ENCODE data around the gene PASK.

The PASK gene

GRCh38 chr2:241180495-241180894 is 31.2 kb upstream of the PASK start:
- DNase-seq (ENCODE audit: low read depth, low spot score) = peak; percentile 83

DNA sequence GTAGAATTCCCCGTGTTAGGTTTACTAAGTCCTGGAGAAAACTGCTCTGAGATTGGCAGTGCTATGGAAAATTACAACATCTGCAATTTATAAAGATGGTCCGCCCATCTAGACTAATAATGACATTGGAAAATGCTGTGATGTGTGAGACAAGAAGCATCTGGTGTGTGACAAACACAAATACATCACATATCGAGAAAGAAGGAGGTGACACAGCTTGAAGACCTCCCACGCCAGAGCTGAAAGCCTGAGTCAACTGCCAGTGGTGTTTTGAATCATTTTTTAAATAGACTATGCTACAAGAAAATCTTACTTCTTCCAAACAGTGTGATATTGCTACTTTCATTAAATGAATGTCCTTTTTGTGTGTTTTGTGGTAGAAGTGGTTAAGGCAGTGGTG is 30.6 kb upstream of the PASK start:
- DNase-seq (ENCODE audit: low read depth, low spot score) = no peak

- DNase-seq (ENCODE audit: low read depth, low spot score) = no peak
Measured at GRCh38 chr2:241178961-241179360, 29.7 kb upstream of the PASK start.

GRCh38 chr2:241177526-241178334 is 28.5 kb upstream of the PASK start:
- no peak for DNase-seq (ENCODE audit: low read depth, low spot score)

- DNase-seq (ENCODE audit: low read depth, low spot score) = no peak
Measured at GRCh38 chr2:241173557-241173956, 24.3 kb upstream of the PASK start.

DNA sequence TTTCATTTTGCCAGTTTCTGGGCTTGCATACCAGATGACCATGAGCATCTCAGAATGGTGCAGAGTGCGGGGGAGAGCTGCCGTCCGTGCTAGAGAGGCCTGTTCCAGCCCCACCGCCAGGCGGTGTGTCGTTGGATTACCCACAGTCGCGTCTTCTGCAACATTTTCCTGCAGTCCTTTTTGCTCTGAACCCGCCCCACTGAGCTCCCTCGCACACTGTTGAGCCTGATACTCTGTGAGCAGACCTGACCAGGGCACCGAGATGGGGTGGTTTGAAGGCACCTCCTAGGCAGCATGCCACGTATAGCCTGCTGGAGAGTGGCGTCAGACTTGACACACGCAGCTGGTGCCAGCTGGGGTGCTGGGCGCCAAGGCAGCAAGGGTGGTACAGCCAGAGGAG is 19.1 kb upstream of the PASK start:
- DNase-seq (ENCODE audit: low read depth, low spot score) = no peak

DNA sequence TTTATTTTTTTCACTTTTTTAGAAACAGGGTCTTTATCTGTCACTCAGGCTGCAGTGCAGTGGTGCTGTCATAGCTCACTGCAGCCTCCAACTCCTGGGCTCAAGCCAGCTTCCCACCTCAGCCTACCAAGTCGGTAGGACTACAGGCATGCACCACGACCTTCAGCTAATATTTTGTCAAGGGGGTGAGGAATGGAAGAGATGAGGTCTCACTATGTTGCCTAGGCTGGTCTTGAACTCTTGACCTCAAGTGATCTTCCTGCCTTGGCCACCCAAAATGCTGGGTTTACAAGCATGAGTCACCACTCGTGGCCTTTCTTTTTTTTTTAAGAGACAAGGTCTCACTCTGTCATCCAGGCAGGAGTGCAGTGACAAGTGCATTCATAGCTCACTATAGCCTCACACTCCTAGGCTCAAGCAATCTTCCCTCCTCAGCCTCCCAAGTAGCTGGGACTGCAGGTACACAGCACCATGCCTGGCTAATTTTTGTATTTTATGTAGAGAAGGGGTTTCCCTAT is 14.4 kb upstream of the PASK start:
- DNase-seq (ENCODE audit: low read depth, low spot score) = no peak

DNA sequence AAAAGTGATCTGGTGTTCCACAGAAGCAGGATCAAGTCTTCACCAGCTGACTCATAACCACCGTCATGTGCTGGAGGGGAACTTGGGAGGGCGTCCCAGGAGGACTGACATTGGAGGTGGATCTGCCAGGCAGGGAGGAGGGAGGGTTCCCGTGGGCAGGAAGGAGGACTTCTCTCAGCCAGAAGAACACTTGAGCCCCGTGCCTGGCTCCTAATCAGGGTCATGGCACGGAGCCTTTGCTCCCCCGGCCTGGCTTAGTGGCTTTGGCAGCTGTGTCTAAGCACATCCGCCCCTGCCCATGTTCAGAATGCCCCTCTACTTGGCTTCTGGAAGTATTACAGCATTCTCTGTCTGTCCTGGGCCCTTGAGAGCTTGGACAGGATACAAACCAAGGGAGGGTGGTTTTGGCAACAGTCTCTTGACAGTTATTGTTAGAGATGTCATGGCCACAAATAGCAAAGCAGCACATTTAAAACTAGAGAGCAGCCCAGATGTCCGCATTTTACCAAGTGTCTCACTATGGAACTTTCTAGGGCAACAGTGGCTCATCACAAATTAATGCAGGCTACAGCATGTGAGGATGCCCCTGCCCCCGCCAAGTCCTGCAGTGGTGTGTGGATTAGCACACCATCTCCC is 12.5 kb upstream of the PASK start:
- DNase-seq (ENCODE audit: low read depth, low spot score) = no peak

GRCh38 chr2:241160318-241160717 is 11.0 kb upstream of the PASK start:
- DNase-seq (ENCODE audit: low read depth, low spot score) = no peak

DNA sequence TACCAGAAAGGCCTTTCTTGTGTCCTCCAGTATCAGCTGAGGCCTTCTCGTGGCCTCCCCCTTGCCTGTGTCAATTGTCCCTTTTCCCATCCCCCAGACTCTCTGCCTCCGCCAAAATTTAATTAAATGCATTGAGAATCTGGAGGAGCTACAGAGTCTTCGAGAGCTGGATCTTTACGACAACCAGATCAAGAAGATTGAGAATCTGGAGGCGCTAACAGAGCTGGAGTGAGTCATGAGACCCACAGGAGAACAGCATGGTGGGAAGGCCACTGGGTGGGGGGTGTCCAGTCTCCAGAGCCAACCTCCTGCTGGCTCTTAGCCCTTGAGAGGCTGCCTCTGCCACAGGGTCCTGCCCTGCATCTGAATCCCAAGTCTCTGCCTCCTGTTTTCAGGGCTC is 9.8 kb upstream of the PASK start:
- DNase-seq (ENCODE audit: low read depth, low spot score) = no peak

DNA sequence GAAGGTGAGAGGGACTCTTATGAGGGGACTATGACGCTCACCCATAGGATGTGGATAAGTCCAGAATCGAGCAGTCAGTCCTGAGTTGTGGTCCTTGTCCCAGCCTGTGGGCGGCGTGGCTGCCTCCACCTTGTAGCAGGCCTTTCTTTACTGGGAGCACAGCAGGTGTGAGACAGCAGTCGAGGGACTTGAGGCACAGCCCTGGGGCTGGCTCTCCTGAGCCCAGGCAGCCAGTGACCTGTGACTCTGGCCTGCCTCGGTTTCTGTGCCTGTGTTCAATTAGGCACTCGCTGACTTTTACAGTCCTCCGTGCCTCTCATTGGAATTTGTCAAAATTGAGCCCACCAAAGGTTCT is 9.3 kb upstream of the PASK start:
- no peak for DNase-seq (ENCODE audit: low read depth, low spot score)

DNA sequence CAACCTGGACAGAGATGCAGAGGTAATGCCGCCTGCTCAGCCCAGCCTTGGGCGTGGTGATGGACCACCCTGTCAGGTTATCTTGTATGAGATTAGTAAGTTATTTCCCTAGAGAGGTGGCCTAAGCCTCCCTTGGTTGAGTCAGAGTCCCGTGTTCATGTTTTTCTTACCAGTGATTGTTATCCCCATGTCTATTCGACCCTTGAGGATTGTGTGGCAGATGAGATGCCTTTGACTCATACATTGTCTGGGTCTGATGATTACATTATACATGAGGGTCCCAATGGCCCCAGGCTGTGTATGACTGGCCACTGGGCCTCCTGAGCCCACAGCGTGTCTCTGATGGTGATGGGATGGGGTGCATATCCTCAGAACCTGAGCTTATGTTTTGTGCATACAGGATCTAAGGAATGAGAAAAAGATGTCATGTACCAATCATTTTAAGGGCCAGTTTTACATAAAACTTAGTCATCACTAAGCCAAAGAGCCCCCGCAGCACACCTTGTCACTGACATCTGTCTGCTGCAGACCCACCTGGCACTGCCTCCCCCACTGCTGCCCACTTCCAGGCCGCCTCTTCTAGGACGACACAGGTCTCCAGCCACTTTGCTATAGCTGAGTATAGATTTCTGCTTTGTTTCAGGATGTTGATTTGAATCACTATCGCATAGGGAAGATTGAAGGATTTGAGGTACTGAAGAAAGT is 8.7 kb upstream of the PASK start:
- DNase-seq (ENCODE audit: low read depth, low spot score) = no peak

GRCh38 chr2:241156971-241157441 is 7.7 kb upstream of the PASK start:
- no peak for DNase-seq (ENCODE audit: low read depth, low spot score)

DNA sequence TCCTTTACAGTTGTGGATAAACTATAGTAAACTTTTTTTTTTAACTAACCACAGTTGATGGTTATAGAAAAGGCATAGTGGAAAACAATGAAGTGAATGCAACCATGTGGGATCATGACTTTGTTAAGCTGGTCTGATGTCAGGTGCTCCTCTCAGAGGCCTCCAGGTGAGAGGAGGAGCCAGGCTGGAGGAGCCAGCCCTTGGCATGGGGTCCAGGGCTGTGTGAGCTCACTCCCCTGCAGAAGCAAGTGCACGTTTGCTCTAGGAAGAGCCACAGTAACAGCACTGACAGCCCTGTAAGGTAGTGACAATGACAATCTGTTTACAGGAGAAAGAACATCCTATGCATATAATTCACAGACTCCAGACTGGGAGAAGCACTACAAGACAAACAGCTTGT is 6.7 kb upstream of the PASK start:
- no peak for DNase-seq (ENCODE audit: low read depth, low spot score)

- no peak for DNase-seq (ENCODE audit: low read depth, low spot score)
Measured at GRCh38 chr2:241154915-241155314, 5.6 kb upstream of the PASK start.

GRCh38 chr2:241153616-241154015 is 4.3 kb upstream of the PASK start:
- DNase-seq (ENCODE audit: low read depth, low spot score) = no peak

DNA sequence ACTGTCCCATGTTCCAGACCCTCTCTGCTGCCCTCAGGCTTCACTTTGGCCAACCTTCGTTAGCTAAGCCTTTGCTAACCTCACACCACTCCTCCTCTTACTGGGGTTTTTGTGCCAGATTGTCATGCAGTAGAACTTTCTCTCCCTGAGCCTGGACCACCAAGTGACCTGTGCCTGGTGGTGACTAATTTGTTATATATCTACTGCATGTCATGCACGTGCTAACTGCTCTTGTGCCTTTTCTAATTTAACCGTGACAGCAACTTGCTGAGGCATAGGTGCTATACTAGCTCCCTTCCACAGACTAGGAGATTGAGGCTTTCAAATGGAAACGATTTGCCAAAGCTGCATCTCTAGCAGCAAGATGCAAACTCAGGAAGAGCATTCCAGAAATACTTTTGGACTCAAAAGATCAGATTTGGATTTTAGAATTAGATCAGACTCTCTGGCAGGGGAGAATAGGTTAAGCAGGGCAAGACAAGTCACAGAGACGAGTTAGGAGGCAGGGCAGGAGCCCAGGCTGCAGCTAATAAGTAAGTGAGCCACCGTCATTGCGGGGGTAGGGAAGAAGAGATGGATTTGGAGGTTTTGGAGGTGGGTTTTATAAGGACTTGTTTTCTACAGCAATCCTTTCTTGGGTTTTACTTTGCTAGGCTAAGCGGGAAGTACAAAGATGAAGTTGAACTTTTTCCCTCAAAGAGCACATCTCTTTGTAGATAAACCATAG is 2.8 kb upstream of the PASK start:
- no peak for DNase-seq (ENCODE audit: low read depth, low spot score)

DNA sequence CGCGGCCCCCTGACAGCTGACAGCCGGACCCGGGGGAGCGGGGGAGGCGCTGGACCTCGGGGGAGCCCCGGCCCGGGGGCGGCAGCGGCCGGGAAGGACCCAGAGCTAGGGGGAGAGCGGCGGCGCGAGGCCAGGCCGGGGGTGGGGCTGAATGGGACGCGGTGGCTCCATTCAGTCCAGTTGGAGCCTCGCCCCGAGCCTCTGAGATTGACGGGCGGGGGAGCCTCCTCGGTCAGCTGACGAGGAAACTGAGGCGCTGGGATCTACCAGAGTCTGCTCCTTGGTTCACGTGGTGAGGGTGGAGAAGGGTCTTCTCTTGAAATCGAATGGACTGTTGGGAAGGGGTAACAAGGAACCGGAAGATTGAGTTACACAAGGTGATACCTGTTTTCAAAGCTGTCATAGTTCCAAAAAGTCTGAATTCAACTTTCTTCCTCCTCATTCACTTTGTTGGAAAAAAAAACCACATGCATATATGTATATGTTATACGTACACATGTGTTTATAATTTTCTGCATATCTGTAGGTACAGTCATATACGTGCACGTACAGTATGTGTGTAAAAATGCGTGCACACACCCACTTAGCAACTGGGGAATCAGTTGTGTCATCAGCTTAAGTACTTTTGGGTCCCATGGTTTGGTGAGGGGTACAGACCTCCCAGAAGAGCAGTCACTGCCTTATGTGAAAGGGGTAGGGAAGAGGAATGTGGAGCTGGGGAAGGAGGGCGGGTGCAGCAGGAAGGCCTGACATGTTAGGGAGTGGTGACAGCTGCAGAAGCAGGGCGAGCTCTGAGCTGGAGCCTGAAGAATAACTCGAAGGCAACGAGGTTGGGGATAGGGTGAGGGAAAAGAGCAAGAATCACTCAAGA is 1.6 kb upstream of the PASK start:
- DNase-seq (ENCODE audit: low read depth, low spot score) = no peak

GRCh38 chr2:241149925-241150659 is 820 bp upstream of the PASK start, which contains the start of gene PPP1R7:
Gene PPP1R7, plus strand, starts transcription at chr2:241150467. Its CDS starts 29 bp downstream, at chr2:241150496.
- DNase-seq (ENCODE audit: low read depth, low spot score) = peak; percentile 78

DNA sequence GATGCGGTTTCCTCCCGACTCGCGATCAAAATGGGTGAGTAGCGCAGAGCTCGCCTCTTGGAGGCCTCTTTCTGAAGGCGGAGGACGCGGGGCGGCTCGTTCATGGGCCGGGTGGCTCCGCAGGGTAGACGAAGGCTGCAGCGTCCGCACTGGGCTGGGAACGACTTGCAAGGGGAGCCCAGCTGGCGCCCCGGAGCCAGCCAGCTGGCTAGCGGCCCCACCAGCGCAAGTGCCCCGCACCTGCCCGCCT is 328 bp upstream of the PASK start:
- DNase-seq (ENCODE audit: low read depth, low spot score) = no peak

Data from iPS DF 19.7 (cell line).